Neuronal stem cell (in vitro differentiated cells): ENCODE data around the gene NQO2.
"Not testable (repeated sequence)": the region's sequence is repeated elsewhere in the genome, so short reads cannot be mapped to it uniquely, and the experiment has no call there.

Source experiments
- DNase-seq: peaks from one replicate; pipeline ENCODE4 v3.0.0-alpha.2; 2013; ENCODE audit warnings: low spot score
- H2AFZ ChIP-seq: one replicate; pipeline ENCODE4 v1.6.1; 2013; ENCODE audit warnings: mild to moderate bottlenecking, low read length, inconsistent platforms
- H2AK5ac ChIP-seq: 2 replicates; pipeline ENCODE4 v1.6.1; 2013; ENCODE audit warnings: low read depth, mild to moderate bottlenecking, inconsistent platforms, low read length, moderate library complexity, mixed read lengths
- H2BK120ac ChIP-seq: 2 replicates; pipeline ENCODE4 v1.6.1; 2013; ENCODE audit warnings: low read depth, mild to moderate bottlenecking, inconsistent platforms, low read length, moderate library complexity, mixed read lengths
- H2BK12ac ChIP-seq: one replicate; pipeline ENCODE4 v1.6.1; 2013; ENCODE audit warnings: low read length, inconsistent platforms
- H2BK15ac ChIP-seq: 2 replicates; pipeline ENCODE4 v1.6.1; 2013; ENCODE audit warnings: mild to moderate bottlenecking, low read length, inconsistent platforms, mixed read lengths
- H2BK5ac ChIP-seq: one replicate; pipeline ENCODE4 v1.6.1; 2013; ENCODE audit warnings: inconsistent platforms, mild to moderate bottlenecking, low read length, moderate library complexity
- H3K14ac ChIP-seq: one replicate; pipeline ENCODE4 v1.6.1; 2013; ENCODE audit warnings: low read length, inconsistent platforms
- H3K18ac ChIP-seq: 2 replicates; pipeline ENCODE4 v1.6.1; 2013; ENCODE audit warnings: low read length, inconsistent platforms
- H3K23ac ChIP-seq: 2 replicates; pipeline ENCODE4 v1.6.1; 2013; ENCODE audit warnings: low read depth, mild to moderate bottlenecking, mixed read lengths, low read length, inconsistent platforms; ENCODE audit not compliant: poor library complexity
- H3K27ac ChIP-seq: replicated peaks from 3 replicates; pipeline ENCODE4 v1.5.1; 2013; ENCODE audit warnings: low read length, inconsistent platforms
- H3K27me3 ChIP-seq, 3 experiments: 2 replicates each; pipeline ENCODE4 v1.6.1; 2013; ENCODE audit warnings: low read length in 3 of 3, mild to moderate bottlenecking in 2 of 3, inconsistent platforms in 1 of 3, low read depth in 1 of 3, mixed read lengths in 1 of 3, moderate library complexity in 1 of 3; ENCODE audit not compliant: control insufficient read depth in 3 of 3, insufficient read depth in 3 of 3
- H3K36me3 ChIP-seq, 2 donors: replicated peaks in 1 of 2; 2 replicates each; pipeline ENCODE4 v1.6.1; 2013; ENCODE audit warnings: low read length in 2 of 2; ENCODE audit not compliant: control insufficient read depth in 2 of 2, insufficient read depth in 2 of 2
- H3K4ac ChIP-seq: 2 replicates; pipeline ENCODE4 v1.6.1; 2013; ENCODE audit warnings: inconsistent platforms, mild to moderate bottlenecking, low read length, moderate library complexity
- H3K4me1 ChIP-seq, 2 donors: 1 replicate in 1 of 2; 2 replicates in 1 of 2; pipeline ENCODE4 v1.6.1; 2013; ENCODE audit warnings: low read length in 2 of 2, low read depth in 1 of 2; ENCODE audit not compliant: control insufficient read depth in 2 of 2, insufficient read depth in 1 of 2
- H3K4me2 ChIP-seq: one replicate; pipeline ENCODE4 v1.6.1; 2013; ENCODE audit warnings: mild to moderate bottlenecking, low read length, inconsistent platforms; ENCODE audit not compliant: insufficient read depth, poor library complexity, severe bottlenecking
- H3K4me3 ChIP-seq, 2 donors: 2 replicates each; pipeline ENCODE4 v1.5.1; 2013; ENCODE audit warnings: low read length in 2 of 2, mild to moderate bottlenecking in 2 of 2, inconsistent platforms in 1 of 2, moderate library complexity in 1 of 2
- H3K79me1 ChIP-seq: one replicate; pipeline ENCODE4 v1.6.1; 2013; ENCODE audit warnings: low read depth, mild to moderate bottlenecking, inconsistent platforms, low read length, moderate library complexity
- H3K9ac ChIP-seq: one replicate; pipeline ENCODE4 v1.6.1; 2013; ENCODE audit warnings: mild to moderate bottlenecking, low read depth, low read length, inconsistent platforms; ENCODE audit not compliant: poor library complexity
- H3K9me3 ChIP-seq, 2 donors: replicated peaks in 1 of 2; 2 replicates each; pipeline versions ENCODE3 to v1.6.1; 2013; ENCODE audit warnings: low read length in 2 of 2, mild to moderate bottlenecking in 2 of 2, inconsistent platforms in 1 of 2, low read depth in 1 of 2, mixed read lengths in 1 of 2, moderate library complexity in 1 of 2; ENCODE audit not compliant: control insufficient read depth in 2 of 2, insufficient read depth in 1 of 2
- H4K8ac ChIP-seq: one replicate; pipeline ENCODE4 v1.6.1; 2013; ENCODE audit warnings: low read depth, mild to moderate bottlenecking, inconsistent platforms, low read length, moderate library complexity
- H4K91ac ChIP-seq: one replicate; pipeline ENCODE4 v1.6.1; 2013; ENCODE audit warnings: low read length, low read depth, mild to moderate bottlenecking, inconsistent platforms; ENCODE audit not compliant: poor library complexity
- whole genome bisulfite sequencing, 2 donors: extraction: QIAGEN DNeasy Blood & Tissue Kit; methylation state at CpG; one replicate each; pipeline ENCODE4 v1.1.7; 2013; ENCODE audit warnings: missing lambda C conversion rate in 2 of 2, mixed read lengths in 1 of 2; ENCODE audit not compliant: insufficient read length in 2 of 2, insufficient replicate concordance in 1 of 2; ENCODE audit errors: extremely low coverage in 2 of 2; 5-methylcytosine and 5-hydroxymethylcytosine counted together

The NQO2 gene

GRCh38 chr6:3020976-3021598 lies 21.4 kb downstream of the NQO2 start:
- not testable (repeated sequence) for H2BK120ac ChIP-seq, DNase-seq, H4K91ac ChIP-seq, H3K27ac ChIP-seq, H2BK12ac ChIP-seq, H3K4ac ChIP-seq, H3K23ac ChIP-seq, H3K4me3 ChIP-seq, H3K27me3 ChIP-seq, H3K14ac ChIP-seq, H2BK15ac ChIP-seq, H3K9ac ChIP-seq, H3K4me2 ChIP-seq, H2BK5ac ChIP-seq, H2AFZ ChIP-seq, H3K9me3 ChIP-seq, H3K18ac ChIP-seq, H3K79me1 ChIP-seq, H4K8ac ChIP-seq, H2AK5ac ChIP-seq
- peaks cover 2 to 15% of the 10 kb centered on the region in 2 donors for H3K36me3 ChIP-seq
- no CpG with 5 or more reads among the region's 2 CpGs for WGBS, 2 donors
- peaks cover 12 to 16% of the 10 kb centered on the region in 2 donors for H3K4me1 ChIP-seq

- Histone ChIP-seq H3K23ac (peak overlapping the region; percentile 16), H3K79me1 (no peaks in the 10 kb centered on the region), H4K91ac (no peak overlapping the region), H3K27me3 (no peaks in the 10 kb centered on the region), H3K14ac (no peak overlapping the region), H3K4me1 (peaks cover 18 to 25% of the 10 kb centered on the region in 2 donors), H3K27ac (no peak overlapping the region), H3K4me3 (no peak overlapping the region), H2AK5ac (peak overlapping the region; percentile 48), H2BK15ac (no peak overlapping the region), H3K4ac (no peak overlapping the region), H3K9ac (no peak overlapping the region), H2BK5ac (no peak overlapping the region), H3K9me3 (peaks cover 2 to 3% of the 10 kb centered on the region in 2 donors), H3K4me2 (no peak overlapping the region), H2AFZ (no peak overlapping the region), H4K8ac (no peak overlapping the region), H2BK12ac (peak overlapping the region; percentile 26), H2BK120ac (no peak overlapping the region), H3K36me3 (peaks cover 0 to 5% of the 10 kb centered on the region in 2 donors), H3K18ac (no peak overlapping the region)
- WGBS, 2 donors = no CpG with 5 or more reads among the region's 26 CpGs
- no peak for DNase-seq
These were observed 23.3 kb downstream of the NQO2 start for GRCh38 chr6:3022765-3023662.

- WGBS, 2 donors = no CpG with 5 or more reads among the region's 32 CpGs
- H3K27ac ChIP-seq = no peak overlapping the region
These were observed 24.2 kb downstream of the NQO2 start for GRCh38 chr6:3023663-3024483.

More at GRCh38 chr6:3023663-3024483, 24.2 kb downstream of the NQO2 start:
- no peak for DNase-seq
- Histone ChIP-seq H3K18ac (peak overlapping the region; percentile 1), H3K4me1 (peaks cover 18 to 25% of the 10 kb centered on the region in 2 donors), H3K27me3 (no peaks in the 10 kb centered on the region), H3K79me1 (no peaks in the 10 kb centered on the region), H4K91ac (no peak overlapping the region), H2BK15ac (no peak overlapping the region), H3K4me2 (no peak overlapping the region), H3K4ac (no peak overlapping the region), H3K23ac (peak overlapping the region; percentile 46), H2BK5ac (no peak overlapping the region), H2BK12ac (no peak overlapping the region), H3K4me3 (no peak overlapping the region), H3K9me3 (peaks cover 2 to 3% of the 10 kb centered on the region in 2 donors), H3K36me3 (peaks cover 0 to 5% of the 10 kb centered on the region in 2 donors), H2AK5ac (no peak overlapping the region), H4K8ac (no peak overlapping the region), H2AFZ (peak overlapping the region; percentile 11), H2BK120ac (peak overlapping the region; percentile 56), H3K9ac (no peak overlapping the region), H3K14ac (no peak overlapping the region)
